SK-N-SH treated with all-trans-retinoic acid at 6 μM for 48 hours (cell line): Measurements from ENCODE around the gene COX8C.

ENCODE experiments used
- CSDC2 ChIP-seq: fragments of 250-450 bp; sonication (Bioruptor Pico); IDR thresholded peaks from 2 replicates; pipeline ENCODE4 v1.5.0; 2020; ENCODE audit warnings: mild to moderate bottlenecking, moderate library complexity
- CSRNP3 ChIP-seq: fragments of 250-450 bp; sonication (Bioruptor Pico); IDR thresholded peaks from 2 replicates; pipeline ENCODE4 v1.5.1; 2021; ENCODE audit warnings: mild to moderate bottlenecking, moderate library complexity
- GLIS3 ChIP-seq: fragments of 250-450 bp; sonication (Bioruptor Pico); IDR thresholded peaks from 2 replicates; pipeline ENCODE4 v1.5.0; 2020; ENCODE audit warnings: mild to moderate bottlenecking, moderate library complexity
- ISL1 ChIP-seq: fragments of 250-450 bp; sonication (Bioruptor Pico); IDR thresholded peaks from 2 replicates; pipeline ENCODE4 v2.1.2; 2022; ENCODE audit warnings: mild to moderate bottlenecking, moderate library complexity
- PATZ1 ChIP-seq: fragments of 250-450 bp; sonication (Bioruptor Pico); IDR thresholded peaks from 2 replicates; pipeline ENCODE4 v1.8.0; 2020; ENCODE audit warnings: mild to moderate bottlenecking, moderate library complexity, borderline replicate concordance
- RARB ChIP-seq: fragments of 250-450 bp; sonication (Bioruptor Pico); IDR thresholded peaks from 2 replicates; pipeline ENCODE4 v1.8.0; 2021; ENCODE audit warnings: mild to moderate bottlenecking, moderate library complexity
- ZC3H10 ChIP-seq: fragments of 250-450 bp; sonication (Bioruptor Pico); IDR thresholded peaks from 2 replicates; pipeline ENCODE4 v1.5.1; 2021; ENCODE audit warnings: mild to moderate bottlenecking, moderate library complexity
- ZFP3 ChIP-seq: fragments of 250-450 bp; sonication (Bioruptor Pico); IDR thresholded peaks from 2 replicates; pipeline ENCODE4 v1.5.0; 2020; ENCODE audit warnings: mild to moderate bottlenecking, moderate library complexity
- ZNF8 ChIP-seq: fragments of 450-650 bp; formaldehyde crosslinking; IDR thresholded peaks from 2 replicates; pipeline ENCODE4 v1.5.0; 2020; ENCODE audit warnings: mild to moderate bottlenecking, moderate library complexity

GRCh38 chr14:93331002-93331727 lies 15.8 kb upstream of the COX8C start:
- TF ChIP-seq ISL1 (no peak), GLIS3 (CRISPR knock-in tag) (no peak), ZFP3 (CRISPR knock-in tag) (no peak), PATZ1 (CRISPR knock-in tag) (no peak), RARB (CRISPR knock-in tag) (no peak), ZC3H10 (CRISPR knock-in tag) (no peak), CSDC2 (CRISPR knock-in tag) (no peak), ZNF8 (CRISPR knock-in tag) (no peak), CSRNP3 (CRISPR knock-in tag) (no peak)
